Spleen (tissue), 11 donors: Measurements from ENCODE around the gene COL8A2. TPM values are rescaled to one million over a fixed set of nuclear protein-coding genes. Genes with fewer than 3 reads are reported as not detected.

ENCODE experiments used
- DNase-seq: peaks from one replicate; pipeline ENCODE4 v3.0.0-alpha.2; 2020
- H3K27ac ChIP-seq, 8 donors: fragments of 200-600 bp; sonication (generic) in 7 of 8; 1 replicate in 4 of 8; 2 replicates in 4 of 8; pipeline versions ENCODE4 v1.5.0 to v1.8.0; 2016 to 2021; ENCODE audit warnings: inconsistent platforms in 4 of 8, mild to moderate bottlenecking in 4 of 8, moderate library complexity in 1 of 8
- H3K27me3 ChIP-seq, 7 donors: fragments of 200-600 bp; sonication (generic) in 6 of 7; replicated peaks in 1 of 7; 1 replicate in 4 of 7; 2 replicates in 3 of 7; pipeline versions ENCODE4 v1.5.0 to v1.8.0; 2016 to 2021; ENCODE audit warnings: inconsistent platforms in 3 of 7, mild to moderate bottlenecking in 1 of 7
- H3K36me3 ChIP-seq, 6 donors: fragments of 200-600 bp; sonication (generic) in 5 of 6; 1 replicate in 4 of 6; 2 replicates in 2 of 6; pipeline versions ENCODE4 v1.5.0 to v1.8.0; 2016 to 2021; ENCODE audit warnings: inconsistent platforms in 2 of 6
- H3K4me1 ChIP-seq, 6 donors: fragments of 200-600 bp; sonication (generic) in 5 of 6; 1 replicate in 3 of 6; 2 replicates in 3 of 6; pipeline versions ENCODE4 v1.5.0 to v1.8.0; 2016 to 2021; ENCODE audit warnings: inconsistent platforms in 3 of 6
- H3K4me3 ChIP-seq, 8 donors: fragments of 200-600 bp; sonication (generic) in 7 of 8; 1 replicate in 4 of 8; 2 replicates in 4 of 8; pipeline versions ENCODE4 v1.5.0 to v1.8.0; 2016 to 2021; ENCODE audit warnings: inconsistent platforms in 4 of 8, mild to moderate bottlenecking in 4 of 8, moderate library complexity in 2 of 8
- H3K9me3 ChIP-seq, 8 donors: fragments of 200-600 bp; sonication (generic) in 7 of 8; 1 replicate in 4 of 8; 2 replicates in 4 of 8; pipeline versions ENCODE4 v1.5.0 to v1.8.0; 2016 to 2021; ENCODE audit warnings: inconsistent platforms in 4 of 8
- POLR2A ChIP-seq, 3 donors: fragments of 450-650 bp; IDR thresholded peaks; one replicate each; pipeline ENCODE4 v1.5.1; 2017; ENCODE audit warnings: antibody characterized with exemption in 3 of 3, mild to moderate bottlenecking in 1 of 3
- POLR2AphosphoS5 ChIP-seq, 3 donors: sonication (generic); formaldehyde crosslinking; IDR thresholded peaks; one replicate each; pipeline ENCODE4 v1.5.1; 2017; ENCODE audit warnings: antibody characterized with exemption in 3 of 3
- WGBS, 5 donors: extraction: QIAGEN DNeasy Blood & Tissue Kit in 3 of 5; methylation state at CpG; one replicate each; pipeline versions ENCODE4 v1.1.5 to v1.1.7; 2013 to 2018; 5-methylcytosine and 5-hydroxymethylcytosine counted together
- intact Hi-C: fragments of 100-400 bp; cut with DNase I; formaldehyde crosslinking; loops from one replicate; pipeline ENCODE4 v1.15.0; 2023; ENCODE audit warnings: low total_unique reads
- polyA plus RNA-seq, 3 donors: library from polyadenylated mRNA; stranded (reverse); fragments of 200-250 nt; gene quantifications; one replicate each; pipeline ENCODE4 v1.2.1, GENCODE V29; 2013
- total RNA-seq, 7 donors: library from RNA; depleted of rRNA in 3 of 7; stranded (reverse); fragments of >200 nt in 3 of 7; fragmentation: NEBNext Ultra II Directional in 4 of 7; extraction: Animal tissue kit (Norgen Biotek cat#: 25700) in 4 of 7; gene quantifications; one replicate each; pipeline versions ENCODE4 v1.1.0 to v1.2.1, GENCODE V29; 2016 to 2021
- TF ChIP-seq, protein P1 (sequence below), 11 experiments: fragments of 200-600 bp in 7 of 11; fragments of 450-650 bp in 4 of 11; sonication (generic) in 4 of 11; IDR thresholded peaks in 8 of 11; conservative IDR thresholded peaks in 3 of 11; 1 replicate in 7 of 11; 2 replicates in 4 of 11; pipeline versions ENCODE4 v1.4.0 to v1.8.0; 2016 to 2021; ENCODE audit warnings: antibody characterized with exemption in 11 of 11, inconsistent platforms in 4 of 11, mild to moderate bottlenecking in 1 of 11
- donor health status: healthy with polysubstance abuse.
- donor health status: DM: no; HTN: no; CAD: no; lungs with moderate emphysema.
- donor health status: DM: no; HTN: no; CAD: no.
- donor health status: Bipolar disorder and iron deficiency.
- donor health status: healthy.
- donor health status: DM: no; HTN: no; CAD: no.
- donor health status: DM: yes; HTN: yes; CAD: no.

The COL8A2 gene
- total and polyA plus RNA-seq, 10 donors = 2.1 to 32.0 (median 9.9) TPM

DNA sequence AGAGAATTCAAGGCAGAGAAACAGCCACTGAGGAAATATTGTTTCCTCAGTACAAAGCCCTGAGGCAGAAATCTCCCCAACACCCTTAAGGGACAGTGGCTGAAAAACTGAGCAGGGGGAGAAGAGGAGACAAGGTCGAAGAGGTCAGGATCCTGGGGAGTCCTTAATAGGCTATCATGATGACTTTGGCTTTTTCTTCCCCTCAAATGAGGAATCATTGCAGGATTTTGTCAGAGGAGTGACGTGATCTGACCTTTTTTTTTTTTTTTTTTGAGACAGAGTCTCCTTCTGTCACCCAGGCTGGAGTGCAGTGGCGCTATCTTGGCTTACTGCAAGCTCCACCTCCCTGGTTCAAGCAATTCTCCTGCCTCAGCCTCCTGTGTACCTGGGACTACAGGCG, 41.1 kb upstream of the COL8A2 start:
- intact Hi-C loops = no loop called here
- no peaks in the 10 kb centered on the region for H3K27me3 ChIP-seq
- H3K27ac ChIP-seq = peak overlapping the region in 2 of 8 donors; percentile 8 to 16
- H3K4me1 ChIP-seq = peaks cover 19 to 88% (median 54%) of the 10 kb centered on the region in 6 donors
- no peak overlapping the region for H3K4me3 ChIP-seq
- H3K36me3 ChIP-seq = peaks cover 0 to 49% (median 14%) of the 10 kb centered on the region in 6 donors
- no peak for DNase-seq
- no peaks in the 10 kb centered on the region for H3K9me3 ChIP-seq
- TF ChIP-seq, protein P1, sequence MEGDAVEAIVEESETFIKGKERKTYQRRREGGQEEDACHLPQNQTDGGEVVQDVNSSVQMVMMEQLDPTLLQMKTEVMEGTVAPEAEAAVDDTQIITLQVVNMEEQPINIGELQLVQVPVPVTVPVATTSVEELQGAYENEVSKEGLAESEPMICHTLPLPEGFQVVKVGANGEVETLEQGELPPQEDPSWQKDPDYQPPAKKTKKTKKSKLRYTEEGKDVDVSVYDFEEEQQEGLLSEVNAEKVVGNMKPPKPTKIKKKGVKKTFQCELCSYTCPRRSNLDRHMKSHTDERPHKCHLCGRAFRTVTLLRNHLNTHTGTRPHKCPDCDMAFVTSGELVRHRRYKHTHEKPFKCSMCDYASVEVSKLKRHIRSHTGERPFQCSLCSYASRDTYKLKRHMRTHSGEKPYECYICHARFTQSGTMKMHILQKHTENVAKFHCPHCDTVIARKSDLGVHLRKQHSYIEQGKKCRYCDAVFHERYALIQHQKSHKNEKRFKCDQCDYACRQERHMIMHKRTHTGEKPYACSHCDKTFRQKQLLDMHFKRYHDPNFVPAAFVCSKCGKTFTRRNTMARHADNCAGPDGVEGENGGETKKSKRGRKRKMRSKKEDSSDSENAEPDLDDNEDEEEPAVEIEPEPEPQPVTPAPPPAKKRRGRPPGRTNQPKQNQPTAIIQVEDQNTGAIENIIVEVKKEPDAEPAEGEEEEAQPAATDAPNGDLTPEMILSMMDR (IDR thresholded peaks at IDR 0.05 in 8 of 11, conservative IDR thresholded peaks at IDR 0.05 in 3 of 11) = no peak
- no peak for TF ChIP-seq POLR2AphosphoS5 (IDR thresholded peaks at IDR 0.05)
- no peak for TF ChIP-seq POLR2A (IDR thresholded peaks at IDR 0.05)
- 63 to 84% (median 70%) methylated on average over 4 of the region's 4 CpGs for WGBS, 5 donors

DNA sequence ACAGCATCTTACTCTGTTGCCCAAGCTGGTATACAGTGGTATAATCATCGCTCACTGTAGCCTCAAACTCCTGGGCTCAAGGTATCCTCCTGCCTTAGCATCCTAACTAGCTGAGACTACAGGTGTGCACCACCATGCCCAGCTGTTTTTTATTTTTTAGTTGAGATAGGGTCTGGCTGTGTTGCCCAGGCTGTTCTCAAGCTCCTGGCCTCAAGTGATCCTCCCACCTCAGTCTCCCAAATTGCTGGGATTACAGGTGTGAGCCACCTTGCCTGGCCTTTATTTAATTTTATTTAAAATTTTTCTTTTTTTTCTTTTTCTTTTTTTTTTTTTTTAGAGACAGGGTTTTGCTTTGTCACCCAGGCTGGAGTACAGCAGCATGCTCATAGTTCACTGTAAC, 40.1 kb upstream of the COL8A2 start:
- peaks cover 0 to 39% (median 7%) of the 10 kb centered on the region in 6 donors for H3K36me3 ChIP-seq
- H3K27ac ChIP-seq = no peak overlapping the region
- no peaks in the 10 kb centered on the region for H3K27me3 ChIP-seq
- WGBS, 5 donors = 50 to 100% (median 95%) methylated on average over 1 of the region's 1 CpG
- H3K4me3 ChIP-seq = no peak overlapping the region
- peaks cover 29 to 96% (median 63%) of the 10 kb centered on the region in 6 donors for H3K4me1 ChIP-seq
- intact Hi-C loops = no loop called here
- H3K9me3 ChIP-seq = no peaks in the 10 kb centered on the region
- DNase-seq = no peak
- TF ChIP-seq POLR2A (IDR thresholded peaks at IDR 0.05) (no peak), POLR2AphosphoS5 (IDR thresholded peaks at IDR 0.05) (no peak)
- TF ChIP-seq, protein P1 (IDR thresholded peaks at IDR 0.05 in 8 of 11, conservative IDR thresholded peaks at IDR 0.05 in 3 of 11) = no peak

- Histone ChIP-seq H3K36me3 (peaks cover 0 to 35% (median 7%) of the 10 kb centered on the region in 6 donors), H3K27me3 (no peaks in the 10 kb centered on the region), H3K9me3 (no peaks in the 10 kb centered on the region), H3K27ac (peak overlapping the region in 2 of 8 donors; percentile 14 to 31), H3K4me3 (no peak overlapping the region), H3K4me1 (peaks cover 36 to 97% (median 71%) of the 10 kb centered on the region in 6 donors)
- no peak for DNase-seq
- TF ChIP-seq POLR2AphosphoS5 (IDR thresholded peaks at IDR 0.05) (no peak), POLR2A (IDR thresholded peaks at IDR 0.05) (no peak)
- TF ChIP-seq, protein P1 (IDR thresholded peaks at IDR 0.05 in 8 of 11, conservative IDR thresholded peaks at IDR 0.05 in 3 of 11) = no peak
- intact Hi-C loops = no loop called here
- 71 to 86% (median 79%) methylated on average over 2 of the region's 2 CpGs for WGBS, 5 donors
Measured at GRCh38 chr1:36164361-36164760, 39.3 kb upstream of the COL8A2 start.

GRCh38 chr1:36163426-36163825, 38.4 kb upstream of the COL8A2 start:
- no peaks in the 10 kb centered on the region for H3K27me3 ChIP-seq
- H3K36me3 ChIP-seq = peaks cover 0 to 32% (median 7%) of the 10 kb centered on the region in 6 donors
- intact Hi-C loops = no loop called here
- H3K27ac ChIP-seq = peak overlapping the region in 4 of 8 donors; percentile 92 to 100 (median 99)
- no peak overlapping the region for H3K4me3 ChIP-seq
- TF ChIP-seq POLR2A (IDR thresholded peaks at IDR 0.05) = no peak
- TF ChIP-seq, protein P1 (IDR thresholded peaks at IDR 0.05 in 8 of 11, conservative IDR thresholded peaks at IDR 0.05 in 3 of 11) = no peak
- TF ChIP-seq POLR2AphosphoS5 (IDR thresholded peaks at IDR 0.05) = no peak
- peaks cover 44 to 100% (median 78%) of the 10 kb centered on the region in 6 donors for H3K4me1 ChIP-seq
- DNase-seq = no peak
- H3K9me3 ChIP-seq = no peaks in the 10 kb centered on the region
